Measurements from ENCODE around the gene CCDC71L.

Gene CCDC71L

DNA sequence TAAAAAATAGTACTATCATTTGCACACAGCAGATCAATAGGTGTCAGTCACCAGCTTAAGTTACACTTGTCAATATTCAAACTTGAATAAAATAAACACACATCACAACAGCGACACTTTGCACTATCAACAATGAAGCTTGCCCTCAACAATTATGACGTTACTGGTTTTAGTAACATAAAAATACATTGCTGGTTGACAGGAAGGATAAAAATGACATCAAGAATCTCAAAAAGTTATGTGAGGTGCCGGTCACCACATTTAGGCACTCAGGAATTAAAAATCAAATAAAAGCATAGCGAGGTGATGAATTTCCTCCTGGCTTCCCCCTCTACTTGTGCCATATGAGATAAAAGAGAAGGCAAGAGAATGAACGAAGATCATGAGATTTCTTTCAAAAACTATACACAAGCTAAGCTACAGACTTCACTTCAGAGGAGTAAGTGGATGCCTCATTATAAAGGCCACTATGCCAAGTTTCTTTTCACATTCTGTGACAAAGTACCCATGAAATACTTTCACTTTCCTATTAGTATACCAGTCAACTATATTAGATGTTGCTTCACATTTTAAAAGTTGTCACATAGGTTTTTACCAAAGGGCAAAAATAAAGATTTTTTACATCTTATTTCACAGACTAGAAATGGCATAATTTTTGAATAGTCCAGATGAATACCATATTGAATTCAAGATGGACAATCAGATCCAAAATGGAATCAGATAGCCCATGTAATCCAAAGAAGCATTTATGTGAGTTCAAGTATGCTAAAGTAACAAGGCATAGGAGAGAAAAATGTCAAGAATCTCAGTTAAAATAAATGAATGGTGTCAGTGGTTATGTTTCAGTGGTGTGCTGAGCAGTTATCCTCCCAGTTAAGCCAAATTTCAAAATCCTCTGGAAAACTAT lies 3.6 kb downstream of the CCDC71L start:
- Histone ChIP-seq H3K27me3 (ENCODE audit: control insufficient read depth, insufficient read depth, low read length) (no peaks in the 10 kb centered on the region), H3K9me3 (ENCODE audit: control insufficient read depth, insufficient read depth, low read length) (no peaks in the 10 kb centered on the region), H3K36me3 (ENCODE audit: control insufficient read depth, insufficient read depth, low read length) (no peaks in the 10 kb centered on the region), H3K9ac (ENCODE audit: low read depth, low read length) (no peak overlapping the region), H3K4me1 (ENCODE audit: control insufficient read depth, insufficient read depth, low read length) (no peaks in the 10 kb centered on the region), H3K4me3 (ENCODE audit: low read depth, low read length) (no peak overlapping the region)

DNA sequence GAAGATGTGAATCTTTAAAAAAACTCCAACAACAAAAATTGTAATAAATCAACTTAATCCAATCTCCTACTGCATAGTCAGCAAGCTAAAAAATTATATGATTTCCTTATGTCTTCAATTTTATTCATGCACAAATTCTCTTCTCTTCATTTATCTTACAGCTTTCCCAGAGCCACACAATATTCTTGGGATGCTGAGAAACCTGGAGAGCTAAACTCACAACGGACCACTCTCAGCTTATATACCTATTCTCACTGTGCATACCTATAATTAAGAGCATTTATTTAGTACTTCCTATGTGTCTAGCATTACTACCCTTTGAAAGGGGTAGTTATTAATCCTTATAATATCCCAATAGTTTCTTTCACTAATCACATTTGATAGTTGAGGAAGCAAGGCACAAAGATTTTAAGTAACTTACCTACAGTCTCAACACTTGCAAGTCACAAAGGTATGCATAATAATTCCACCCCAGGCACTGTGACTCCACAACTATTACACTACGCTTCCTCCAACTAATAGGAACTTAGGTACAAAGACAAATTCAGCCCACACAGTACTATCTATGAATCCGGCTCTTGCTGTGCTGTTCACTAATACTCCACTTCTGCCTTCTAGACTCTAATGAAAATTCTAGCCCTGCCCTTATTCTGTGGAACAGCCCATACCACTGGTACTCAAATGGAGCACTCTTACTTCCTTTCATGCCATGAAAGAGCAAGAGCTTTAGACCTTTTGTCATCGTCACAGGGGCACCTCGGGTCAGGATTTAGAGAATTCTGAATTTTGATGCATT lies 5.1 kb downstream of the CCDC71L start:
- no peaks in the 10 kb centered on the region for H3K9me3 ChIP-seq (ENCODE audit: control insufficient read depth, insufficient read depth, low read length)
- H3K36me3 ChIP-seq (ENCODE audit: control insufficient read depth, insufficient read depth, low read length) = no peaks in the 10 kb centered on the region
- no peak overlapping the region for H3K9ac ChIP-seq (ENCODE audit: low read depth, low read length)
- no peak overlapping the region for H3K4me3 ChIP-seq (ENCODE audit: low read depth, low read length)
- no peaks in the 10 kb centered on the region for H3K4me1 ChIP-seq (ENCODE audit: control insufficient read depth, insufficient read depth, low read length)
- H3K27me3 ChIP-seq (ENCODE audit: control insufficient read depth, insufficient read depth, low read length) = no peaks in the 10 kb centered on the region

DNA sequence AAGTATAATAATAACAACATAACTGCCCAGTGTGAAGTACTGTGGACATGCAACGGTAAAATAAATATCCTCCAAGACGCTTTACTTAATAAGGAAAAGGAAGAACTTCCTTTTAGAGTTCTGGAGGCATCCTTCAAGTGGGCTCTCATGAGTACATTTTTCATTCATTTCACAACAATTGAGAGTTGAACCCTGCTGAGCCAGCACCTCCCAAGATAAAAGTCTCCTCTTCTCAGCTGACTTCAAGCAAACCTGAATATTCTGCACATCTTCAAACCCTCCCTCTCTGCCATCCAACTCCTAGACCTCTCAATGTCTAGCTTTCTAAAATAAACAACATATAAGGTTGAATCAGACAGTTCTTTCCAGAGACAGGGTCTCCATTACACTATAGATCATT lies 7.5 kb downstream of the CCDC71L start:
- Histone ChIP-seq H3K4me1 (ENCODE audit: control insufficient read depth, insufficient read depth, low read length) (no peaks in the 10 kb centered on the region), H3K9me3 (ENCODE audit: control insufficient read depth, insufficient read depth, low read length) (no peaks in the 10 kb centered on the region)

DNA sequence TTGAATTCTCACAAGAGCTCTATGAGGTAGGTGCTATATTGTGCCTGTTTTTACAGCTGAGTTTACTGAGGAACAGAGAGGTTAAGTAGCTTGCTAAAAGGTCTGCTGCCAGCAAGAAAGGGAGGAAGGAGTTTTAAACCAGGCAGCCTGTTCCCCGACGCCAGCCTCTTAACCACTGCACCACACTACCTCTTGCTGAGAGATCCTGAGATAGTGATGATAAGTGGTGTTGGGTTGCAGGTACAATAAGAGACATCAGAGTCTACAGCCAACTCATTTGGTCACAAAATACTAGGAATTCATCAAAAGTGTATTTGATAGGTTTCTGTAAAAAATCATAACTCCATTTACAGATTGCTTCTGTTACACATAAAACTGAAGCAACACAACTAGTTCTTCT lies 8.0 kb downstream of the CCDC71L start:
- Histone ChIP-seq H3K36me3 (ENCODE audit: control insufficient read depth, insufficient read depth, low read length) (no peaks in the 10 kb centered on the region), H3K4me3 (ENCODE audit: low read depth, low read length) (no peak overlapping the region), H3K27me3 (ENCODE audit: control insufficient read depth, insufficient read depth, low read length) (no peaks in the 10 kb centered on the region), H3K9ac (ENCODE audit: low read depth, low read length) (no peak overlapping the region), H3K9me3 (ENCODE audit: control insufficient read depth, insufficient read depth, low read length) (no peaks in the 10 kb centered on the region), H3K4me1 (ENCODE audit: control insufficient read depth, insufficient read depth, low read length) (no peaks in the 10 kb centered on the region)

More for the DNA sequence above, 7.5 kb downstream of the CCDC71L start:
- H3K36me3 ChIP-seq (ENCODE audit: control insufficient read depth, insufficient read depth, low read length) = no peaks in the 10 kb centered on the region
- H3K4me3 ChIP-seq (ENCODE audit: low read depth, low read length) = no peak overlapping the region
- H3K27me3 ChIP-seq (ENCODE audit: control insufficient read depth, insufficient read depth, low read length) = no peaks in the 10 kb centered on the region
- no peak overlapping the region for H3K9ac ChIP-seq (ENCODE audit: low read depth, low read length)

DNA sequence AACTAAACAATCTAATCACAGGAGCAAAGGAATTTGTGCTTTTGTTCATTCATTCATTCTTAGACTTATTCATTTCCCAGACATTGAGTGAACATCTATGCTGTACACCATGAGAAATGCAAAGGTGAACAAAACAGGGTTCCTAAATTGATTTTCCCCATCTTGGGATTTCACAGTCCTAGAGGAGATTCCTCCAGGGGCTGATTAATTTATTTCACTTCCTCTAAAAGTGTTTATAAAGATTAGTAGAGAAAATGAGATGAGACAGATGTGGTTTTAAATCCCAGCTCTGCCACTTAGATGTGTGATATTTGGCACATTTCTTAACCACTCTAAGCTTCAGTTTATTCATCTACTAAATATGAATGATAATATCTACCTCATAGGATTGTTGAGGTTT lies 8.9 kb downstream of the CCDC71L start:
- no peaks in the 10 kb centered on the region for H3K9me3 ChIP-seq (ENCODE audit: control insufficient read depth, insufficient read depth, low read length)
- no peaks in the 10 kb centered on the region for H3K27me3 ChIP-seq (ENCODE audit: control insufficient read depth, insufficient read depth, low read length)

DNA sequence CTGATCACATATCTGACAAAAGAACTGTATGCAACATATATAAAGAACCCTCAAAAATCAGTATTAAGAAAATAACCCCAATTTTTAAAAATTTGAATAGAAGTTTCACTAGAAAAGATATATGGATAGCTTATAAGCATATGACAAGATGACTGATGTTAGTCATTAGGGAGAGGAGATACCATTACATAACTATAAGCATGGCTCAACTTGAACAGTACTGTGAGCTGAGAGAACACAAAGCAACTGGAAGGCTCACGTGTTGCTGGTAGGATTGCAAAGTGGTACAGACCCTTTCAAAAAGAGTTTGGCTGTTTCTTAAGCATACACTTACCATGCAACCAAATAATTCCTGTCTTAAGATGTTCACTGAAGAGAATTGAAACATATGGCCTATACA lies 14.7 kb downstream of the CCDC71L start:
- H3K4me3 ChIP-seq (ENCODE audit: low read depth, low read length) = no peak overlapping the region
- no peak overlapping the region for H3K9ac ChIP-seq (ENCODE audit: low read depth, low read length)
- H3K9me3 ChIP-seq (ENCODE audit: control insufficient read depth, insufficient read depth, low read length) = no peaks in the 10 kb centered on the region
- no peaks in the 10 kb centered on the region for H3K4me1 ChIP-seq (ENCODE audit: control insufficient read depth, insufficient read depth, low read length)
- H3K36me3 ChIP-seq (ENCODE audit: control insufficient read depth, insufficient read depth, low read length) = no peaks in the 10 kb centered on the region
- H3K27me3 ChIP-seq (ENCODE audit: control insufficient read depth, insufficient read depth, low read length) = no peaks in the 10 kb centered on the region

More for the DNA sequence above, 8.9 kb downstream of the CCDC71L start:
- no peaks in the 10 kb centered on the region for H3K4me1 ChIP-seq (ENCODE audit: control insufficient read depth, insufficient read depth, low read length)
- no peak overlapping the region for H3K4me3 ChIP-seq (ENCODE audit: low read depth, low read length)
- H3K9ac ChIP-seq (ENCODE audit: low read depth, low read length) = no peak overlapping the region
- no peaks in the 10 kb centered on the region for H3K36me3 ChIP-seq (ENCODE audit: control insufficient read depth, insufficient read depth, low read length)

DNA sequence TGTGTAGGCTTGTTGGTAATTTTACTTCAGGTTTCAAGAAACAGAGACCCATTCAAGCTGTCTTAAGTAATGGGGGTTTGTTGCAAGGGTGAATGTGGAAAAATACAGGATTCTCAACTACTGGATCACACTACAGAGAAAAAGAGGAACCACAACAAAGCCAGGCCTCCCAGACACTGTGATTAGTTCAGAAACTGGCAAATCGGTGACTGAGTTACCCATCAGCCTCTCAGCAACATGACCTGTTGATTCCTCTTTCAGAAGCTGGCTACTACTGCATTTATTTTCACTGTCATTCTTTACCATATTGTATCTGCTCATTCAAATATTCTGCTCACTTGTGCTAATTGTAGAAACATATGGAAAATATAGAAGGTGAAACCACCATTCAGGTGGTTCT lies 16.0 kb downstream of the CCDC71L start:
- no peaks in the 10 kb centered on the region for H3K9me3 ChIP-seq (ENCODE audit: control insufficient read depth, insufficient read depth, low read length)
- no peaks in the 10 kb centered on the region for H3K27me3 ChIP-seq (ENCODE audit: control insufficient read depth, insufficient read depth, low read length)
- H3K36me3 ChIP-seq (ENCODE audit: control insufficient read depth, insufficient read depth, low read length) = no peaks in the 10 kb centered on the region
- no peak overlapping the region for H3K4me3 ChIP-seq (ENCODE audit: low read depth, low read length)
- H3K9ac ChIP-seq (ENCODE audit: low read depth, low read length) = no peak overlapping the region
- no peaks in the 10 kb centered on the region for H3K4me1 ChIP-seq (ENCODE audit: control insufficient read depth, insufficient read depth, low read length)

DNA sequence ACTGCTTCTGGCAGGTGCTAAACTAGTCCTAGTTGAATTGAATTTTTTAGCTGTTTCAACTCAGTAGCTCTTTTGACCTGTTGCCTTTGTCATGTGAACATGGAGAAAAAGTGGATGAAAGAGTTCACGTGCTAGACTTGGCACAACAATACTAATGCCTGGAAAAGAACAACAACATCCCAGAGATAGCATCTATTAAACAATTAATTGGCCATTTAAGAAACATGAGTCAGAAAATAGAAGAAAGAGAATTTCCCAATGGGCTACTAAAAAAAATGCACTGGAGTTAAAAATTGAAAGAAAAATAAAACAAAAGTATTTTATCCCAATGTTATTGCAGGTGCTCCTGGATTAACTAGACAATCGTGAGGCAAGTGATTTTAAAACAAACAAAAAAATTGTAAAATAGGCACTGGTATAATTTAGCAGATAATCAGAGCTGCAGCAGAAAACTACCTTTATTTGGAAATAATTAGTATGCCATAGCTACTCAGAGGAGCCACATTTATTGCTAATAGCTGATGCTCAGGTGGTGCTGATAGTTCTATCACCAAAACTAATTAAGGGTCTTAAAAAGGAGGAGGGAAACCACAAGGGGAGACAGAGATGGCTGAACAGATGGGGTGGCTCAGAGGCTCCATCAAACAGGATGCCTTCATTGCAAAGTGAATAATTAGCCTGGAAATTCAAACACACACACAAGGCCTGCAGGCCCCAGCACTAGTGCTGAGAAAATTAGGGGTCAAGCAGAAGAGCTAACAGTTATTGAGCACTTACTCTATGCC lies 17.6 kb downstream of the CCDC71L start:
- Histone ChIP-seq H3K27me3 (ENCODE audit: control insufficient read depth, insufficient read depth, low read length) (no peaks in the 10 kb centered on the region), H3K4me3 (ENCODE audit: low read depth, low read length) (no peak overlapping the region), H3K4me1 (ENCODE audit: control insufficient read depth, insufficient read depth, low read length) (no peaks in the 10 kb centered on the region), H3K9me3 (ENCODE audit: control insufficient read depth, insufficient read depth, low read length) (no peaks in the 10 kb centered on the region), H3K36me3 (ENCODE audit: control insufficient read depth, insufficient read depth, low read length) (no peaks in the 10 kb centered on the region), H3K9ac (ENCODE audit: low read depth, low read length) (no peak overlapping the region)

DNA sequence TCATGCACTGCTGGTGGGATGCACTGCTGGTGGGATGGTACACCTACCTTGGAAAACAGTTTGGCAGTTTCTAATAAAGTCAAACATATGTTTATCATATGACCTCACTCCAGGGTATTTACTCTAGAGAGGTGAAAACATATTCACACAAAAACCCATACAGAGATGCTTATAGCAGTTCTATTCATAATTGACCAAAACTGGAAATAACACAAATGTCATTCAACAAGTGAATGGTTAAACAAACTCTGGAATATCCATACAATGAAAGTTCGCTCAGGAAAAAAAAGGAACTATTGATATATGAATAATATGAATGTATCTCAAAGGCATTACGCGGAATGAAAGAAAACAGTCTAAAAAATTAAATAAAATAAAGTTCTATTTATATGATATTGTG lies 19.5 kb downstream of the CCDC71L start:
- Histone ChIP-seq H3K36me3 (ENCODE audit: control insufficient read depth, insufficient read depth, low read length) (no peaks in the 10 kb centered on the region), H3K4me3 (ENCODE audit: low read depth, low read length) (no peak overlapping the region), H3K9ac (ENCODE audit: low read depth, low read length) (no peak overlapping the region), H3K27me3 (ENCODE audit: control insufficient read depth, insufficient read depth, low read length) (no peaks in the 10 kb centered on the region), H3K4me1 (ENCODE audit: control insufficient read depth, insufficient read depth, low read length) (no peaks in the 10 kb centered on the region), H3K9me3 (ENCODE audit: control insufficient read depth, insufficient read depth, low read length) (no peaks in the 10 kb centered on the region)

DNA sequence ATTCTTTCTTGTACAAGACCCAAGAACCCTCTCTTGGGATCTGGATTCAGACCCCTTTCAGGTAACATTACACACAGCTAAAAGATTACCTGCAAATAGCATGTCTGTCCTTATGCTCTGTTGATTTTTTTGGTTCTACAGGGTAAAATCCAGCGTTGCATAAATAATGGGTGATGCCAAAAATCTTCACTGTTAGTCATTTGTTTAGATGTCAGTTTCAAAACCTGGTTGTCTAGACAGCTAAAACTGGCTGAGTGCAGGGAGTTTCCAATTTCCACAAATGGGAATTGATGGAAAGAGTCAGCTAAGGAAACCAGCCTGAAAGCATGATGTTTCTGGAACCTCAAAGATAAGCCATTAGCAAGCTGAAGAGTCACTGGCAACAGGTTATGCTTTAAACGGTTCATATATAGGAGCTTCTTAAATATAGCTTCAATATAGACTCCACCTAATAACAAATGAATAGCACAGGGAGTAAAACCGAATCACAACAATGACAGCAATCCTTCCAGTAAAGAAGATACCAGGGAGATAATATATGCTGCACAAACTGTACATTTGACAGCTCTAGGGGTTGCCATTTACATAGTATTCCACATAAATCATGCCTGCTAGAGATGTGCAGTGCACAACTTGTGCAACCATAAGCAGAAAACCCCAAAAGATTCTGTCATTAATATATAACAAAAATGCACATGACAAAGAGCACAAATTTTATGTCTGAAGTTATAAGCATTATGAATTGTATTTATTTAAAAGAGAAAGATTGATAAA lies 20.4 kb downstream of the CCDC71L start:
- Histone ChIP-seq H3K36me3 (ENCODE audit: control insufficient read depth, insufficient read depth, low read length) (no peaks in the 10 kb centered on the region), H3K27me3 (ENCODE audit: control insufficient read depth, insufficient read depth, low read length) (no peaks in the 10 kb centered on the region), H3K4me1 (ENCODE audit: control insufficient read depth, insufficient read depth, low read length) (no peaks in the 10 kb centered on the region), H3K9ac (ENCODE audit: low read depth, low read length) (no peak overlapping the region), H3K9me3 (ENCODE audit: control insufficient read depth, insufficient read depth, low read length) (no peaks in the 10 kb centered on the region), H3K4me3 (ENCODE audit: low read depth, low read length) (no peak overlapping the region)
